Thyroid gland (tissue), 4 donors: ENCODE measurements around the gene ANO6.

Experiments used
- POLR2A ChIP-seq, 2 donors: fragments of 450-650 bp; IDR thresholded peaks; one replicate each; pipeline ENCODE4 v1.6.1; 2017; ENCODE audit warnings: antibody characterized with exemption in 2 of 2, mild to moderate bottlenecking in 2 of 2, moderate library complexity in 1 of 2
- TF ChIP-seq, protein P1 (sequence below), 6 experiments: fragments of 200-600 bp in 3 of 6; fragments of 450-650 bp in 3 of 6; sonication (generic) in 3 of 6; IDR thresholded peaks; one replicate each; pipeline ENCODE4 v1.5.1; 2016 to 2019; ENCODE audit warnings: antibody characterized with exemption in 6 of 6, mild to moderate bottlenecking in 2 of 6, inconsistent platforms in 1 of 6, moderate library complexity in 1 of 6

GRCh38 chr12:45281994-45282393, 66.1 kb downstream of the ANO6 start:
- no peak for TF ChIP-seq POLR2A (IDR thresholded peaks at IDR 0.05)
- TF ChIP-seq, protein P1, sequence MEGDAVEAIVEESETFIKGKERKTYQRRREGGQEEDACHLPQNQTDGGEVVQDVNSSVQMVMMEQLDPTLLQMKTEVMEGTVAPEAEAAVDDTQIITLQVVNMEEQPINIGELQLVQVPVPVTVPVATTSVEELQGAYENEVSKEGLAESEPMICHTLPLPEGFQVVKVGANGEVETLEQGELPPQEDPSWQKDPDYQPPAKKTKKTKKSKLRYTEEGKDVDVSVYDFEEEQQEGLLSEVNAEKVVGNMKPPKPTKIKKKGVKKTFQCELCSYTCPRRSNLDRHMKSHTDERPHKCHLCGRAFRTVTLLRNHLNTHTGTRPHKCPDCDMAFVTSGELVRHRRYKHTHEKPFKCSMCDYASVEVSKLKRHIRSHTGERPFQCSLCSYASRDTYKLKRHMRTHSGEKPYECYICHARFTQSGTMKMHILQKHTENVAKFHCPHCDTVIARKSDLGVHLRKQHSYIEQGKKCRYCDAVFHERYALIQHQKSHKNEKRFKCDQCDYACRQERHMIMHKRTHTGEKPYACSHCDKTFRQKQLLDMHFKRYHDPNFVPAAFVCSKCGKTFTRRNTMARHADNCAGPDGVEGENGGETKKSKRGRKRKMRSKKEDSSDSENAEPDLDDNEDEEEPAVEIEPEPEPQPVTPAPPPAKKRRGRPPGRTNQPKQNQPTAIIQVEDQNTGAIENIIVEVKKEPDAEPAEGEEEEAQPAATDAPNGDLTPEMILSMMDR (IDR thresholded peaks at IDR 0.05): no peak
